GM21526 (cell line): ENCODE results near the gene TUT7.
A peak's percentile ranks its signal among the peaks of the same experiment; 100 is the strongest.
"Not testable (repeated sequence)": the region's sequence is repeated elsewhere in the genome, so short reads cannot be mapped to it uniquely, and the experiment has no call there.

Experiments used
- ATAC-seq: cut with Tn5 transposase; IDR thresholded peaks from one replicate; pipeline ENCODE4 v1.9.1; 2021; ENCODE audit warnings: moderate library complexity; ENCODE audit not compliant: unreplicated experiment, low FRiP score

The TUT7 gene, protein sequence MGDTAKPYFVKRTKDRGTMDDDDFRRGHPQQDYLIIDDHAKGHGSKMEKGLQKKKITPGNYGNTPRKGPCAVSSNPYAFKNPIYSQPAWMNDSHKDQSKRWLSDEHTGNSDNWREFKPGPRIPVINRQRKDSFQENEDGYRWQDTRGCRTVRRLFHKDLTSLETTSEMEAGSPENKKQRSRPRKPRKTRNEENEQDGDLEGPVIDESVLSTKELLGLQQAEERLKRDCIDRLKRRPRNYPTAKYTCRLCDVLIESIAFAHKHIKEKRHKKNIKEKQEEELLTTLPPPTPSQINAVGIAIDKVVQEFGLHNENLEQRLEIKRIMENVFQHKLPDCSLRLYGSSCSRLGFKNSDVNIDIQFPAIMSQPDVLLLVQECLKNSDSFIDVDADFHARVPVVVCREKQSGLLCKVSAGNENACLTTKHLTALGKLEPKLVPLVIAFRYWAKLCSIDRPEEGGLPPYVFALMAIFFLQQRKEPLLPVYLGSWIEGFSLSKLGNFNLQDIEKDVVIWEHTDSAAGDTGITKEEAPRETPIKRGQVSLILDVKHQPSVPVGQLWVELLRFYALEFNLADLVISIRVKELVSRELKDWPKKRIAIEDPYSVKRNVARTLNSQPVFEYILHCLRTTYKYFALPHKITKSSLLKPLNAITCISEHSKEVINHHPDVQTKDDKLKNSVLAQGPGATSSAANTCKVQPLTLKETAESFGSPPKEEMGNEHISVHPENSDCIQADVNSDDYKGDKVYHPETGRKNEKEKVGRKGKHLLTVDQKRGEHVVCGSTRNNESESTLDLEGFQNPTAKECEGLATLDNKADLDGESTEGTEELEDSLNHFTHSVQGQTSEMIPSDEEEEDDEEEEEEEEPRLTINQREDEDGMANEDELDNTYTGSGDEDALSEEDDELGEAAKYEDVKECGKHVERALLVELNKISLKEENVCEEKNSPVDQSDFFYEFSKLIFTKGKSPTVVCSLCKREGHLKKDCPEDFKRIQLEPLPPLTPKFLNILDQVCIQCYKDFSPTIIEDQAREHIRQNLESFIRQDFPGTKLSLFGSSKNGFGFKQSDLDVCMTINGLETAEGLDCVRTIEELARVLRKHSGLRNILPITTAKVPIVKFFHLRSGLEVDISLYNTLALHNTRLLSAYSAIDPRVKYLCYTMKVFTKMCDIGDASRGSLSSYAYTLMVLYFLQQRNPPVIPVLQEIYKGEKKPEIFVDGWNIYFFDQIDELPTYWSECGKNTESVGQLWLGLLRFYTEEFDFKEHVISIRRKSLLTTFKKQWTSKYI (N-terminal part only)

DNA sequence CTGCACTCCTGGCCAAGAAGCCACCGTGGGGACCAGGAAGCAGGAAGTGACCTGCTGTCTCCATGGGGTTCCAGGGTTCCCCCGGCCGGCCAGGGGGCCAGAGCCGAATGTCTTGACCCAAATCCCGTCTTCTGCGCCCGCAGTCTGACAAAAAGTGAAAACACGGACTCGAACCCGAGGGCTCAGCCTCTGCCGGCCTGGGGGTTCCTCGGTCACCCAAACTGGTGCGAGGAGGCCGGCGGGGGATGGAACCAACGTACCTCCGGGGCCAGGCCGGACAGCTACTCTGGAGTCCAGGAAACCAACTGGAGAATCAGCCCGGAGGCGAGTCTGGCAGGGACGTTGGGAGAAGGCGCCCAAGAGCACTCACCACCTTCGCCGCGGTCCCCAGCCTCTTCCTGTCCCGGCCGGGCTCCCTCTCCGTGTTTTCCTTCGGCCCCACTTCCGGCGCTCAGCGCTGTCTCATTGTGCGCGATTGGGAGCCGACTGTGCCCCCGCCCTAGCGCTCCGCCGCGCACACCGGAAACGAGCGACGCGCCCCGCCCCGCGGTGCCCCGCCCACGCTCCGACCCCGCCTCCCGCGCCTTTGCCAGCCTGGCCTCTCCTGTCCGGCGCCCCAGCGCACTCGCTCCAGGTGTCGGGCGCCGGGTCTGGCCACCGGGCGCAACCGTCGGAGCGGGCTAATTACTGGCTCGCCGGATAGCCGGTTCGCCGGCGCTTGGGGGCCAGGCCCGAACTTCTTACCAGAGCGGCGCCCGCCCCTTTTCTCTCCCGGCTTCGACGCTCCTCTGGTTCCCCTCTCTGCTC lies at the start of gene TUT7:
TSS of gene TUT7 (minus strand) at position 400 of the 807 bp plus-strand sequence. CDS start 1,211 bp downstream, outside the sequence.
- ATAC-seq: peak; percentile 75

DNA sequence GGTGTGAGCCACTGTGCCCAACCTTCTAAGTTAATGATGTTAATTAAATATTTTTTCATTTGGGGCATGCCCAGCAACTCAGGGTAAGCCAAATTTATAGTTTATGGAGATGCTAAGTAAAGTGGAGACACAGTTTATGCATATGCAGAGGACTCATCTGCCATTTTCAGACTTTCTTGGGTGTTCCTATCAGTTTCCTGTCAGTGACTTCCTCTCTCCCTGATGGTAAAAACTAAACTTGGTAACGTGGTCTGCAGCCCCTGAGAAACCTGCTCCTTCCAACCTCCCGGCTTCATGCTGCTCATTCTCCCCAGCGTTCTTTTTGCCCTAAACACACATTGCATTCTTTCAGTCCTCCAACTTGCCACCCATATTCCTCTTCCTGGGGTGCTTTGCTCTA lies 48.4 kb upstream of the TUT7 start:
- no peak for ATAC-seq

DNA sequence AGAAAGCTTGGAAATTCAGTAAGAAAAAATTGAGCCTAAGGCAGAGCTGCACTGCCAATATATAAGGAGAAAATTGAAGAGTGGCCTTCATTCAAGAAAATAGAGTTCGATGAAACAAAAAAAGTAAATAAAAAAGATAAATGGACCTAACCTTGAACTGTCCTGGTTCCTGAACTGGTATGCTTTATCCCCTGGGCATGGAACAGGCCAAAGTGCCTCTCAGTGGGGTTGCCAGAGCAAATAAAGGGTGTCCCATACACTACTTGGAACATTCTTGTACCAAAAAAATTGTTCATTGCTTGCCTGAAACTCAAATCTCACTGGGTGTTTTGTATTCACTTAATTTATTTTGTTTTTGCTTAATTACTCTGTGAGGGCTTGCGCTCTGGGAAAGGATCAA lies 42.2 kb upstream of the TUT7 start:
- no peak for ATAC-seq

DNA sequence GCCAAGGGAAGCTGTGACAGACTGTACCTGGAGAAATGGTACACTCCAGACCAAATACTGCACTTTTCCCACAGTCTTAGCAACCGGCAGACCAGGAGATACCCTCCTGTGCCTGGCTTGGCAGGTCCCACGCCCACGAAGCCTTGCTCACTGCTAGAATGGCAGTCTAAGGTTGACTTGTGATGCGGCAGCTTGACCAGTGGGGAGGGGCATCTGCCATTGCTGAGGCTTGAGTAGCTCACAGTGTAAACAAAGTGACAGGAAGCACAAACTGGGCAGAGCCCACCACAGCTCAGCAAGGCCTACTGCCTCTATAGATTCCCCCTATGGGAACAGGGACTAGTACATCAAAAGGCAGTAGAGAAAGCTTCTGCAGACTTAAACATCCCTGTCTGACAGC lies 36.0 kb upstream of the TUT7 start:
- not testable (repeated sequence) for ATAC-seq

DNA sequence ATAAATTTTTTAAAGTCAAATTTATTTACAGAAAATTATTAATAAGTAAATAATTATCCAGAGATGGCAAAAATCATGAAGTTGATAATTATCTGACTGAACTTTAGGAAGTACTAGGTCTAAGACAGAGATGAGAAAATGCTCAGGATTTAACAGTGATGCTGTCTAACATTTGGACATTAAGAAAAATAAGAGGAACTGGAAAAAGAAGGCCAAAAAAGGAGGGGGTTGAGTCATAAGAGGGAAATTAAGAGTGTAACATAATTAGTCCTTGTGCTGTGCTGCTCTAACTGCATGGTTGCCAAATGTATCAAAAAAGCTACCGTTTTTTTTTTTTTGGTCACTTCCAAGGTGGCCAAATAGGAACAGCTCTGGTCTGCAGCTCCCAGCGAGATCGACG lies 35.4 kb upstream of the TUT7 start:
- no peak for ATAC-seq

DNA sequence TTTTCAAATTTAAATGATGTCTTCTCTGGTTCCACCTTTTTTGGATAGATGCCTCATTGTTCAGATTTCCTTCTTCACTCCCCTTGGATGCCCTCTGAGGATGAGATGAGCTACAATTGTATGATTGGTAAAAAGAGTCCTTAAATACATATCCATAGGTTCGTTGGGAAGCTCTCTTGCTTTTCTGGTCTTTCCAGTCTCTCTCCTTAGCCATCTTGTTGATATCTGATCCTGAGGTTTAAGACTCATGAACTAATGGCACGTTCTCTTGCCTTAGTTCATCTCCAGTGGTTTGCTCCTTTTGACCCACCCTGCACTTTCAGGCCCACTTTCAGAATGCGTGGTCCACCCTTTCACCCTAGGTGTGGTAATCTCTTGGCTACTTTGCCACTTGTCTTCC lies 33.2 kb upstream of the TUT7 start:
- no peak for ATAC-seq

DNA sequence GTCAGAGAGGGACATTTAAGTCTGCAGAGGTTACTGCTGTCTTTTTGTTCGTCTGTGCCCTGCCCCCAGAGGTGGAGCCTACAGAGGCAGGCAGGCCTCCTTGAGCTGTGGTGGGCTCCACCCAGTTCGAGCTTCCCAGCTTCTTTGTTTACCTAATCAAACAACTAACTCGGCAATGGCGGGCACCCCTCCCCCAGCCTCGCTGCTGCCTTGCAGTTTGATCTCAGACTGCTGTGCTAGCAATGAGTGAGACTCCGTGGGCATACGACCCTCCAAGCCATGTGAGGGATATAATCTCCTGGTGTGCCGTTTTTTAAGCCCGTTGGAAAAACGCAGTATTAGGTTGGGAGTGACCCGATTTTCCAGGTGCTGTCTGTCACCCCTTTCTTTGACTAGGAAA lies 28.8 kb upstream of the TUT7 start:
- not testable (repeated sequence) for ATAC-seq

DNA sequence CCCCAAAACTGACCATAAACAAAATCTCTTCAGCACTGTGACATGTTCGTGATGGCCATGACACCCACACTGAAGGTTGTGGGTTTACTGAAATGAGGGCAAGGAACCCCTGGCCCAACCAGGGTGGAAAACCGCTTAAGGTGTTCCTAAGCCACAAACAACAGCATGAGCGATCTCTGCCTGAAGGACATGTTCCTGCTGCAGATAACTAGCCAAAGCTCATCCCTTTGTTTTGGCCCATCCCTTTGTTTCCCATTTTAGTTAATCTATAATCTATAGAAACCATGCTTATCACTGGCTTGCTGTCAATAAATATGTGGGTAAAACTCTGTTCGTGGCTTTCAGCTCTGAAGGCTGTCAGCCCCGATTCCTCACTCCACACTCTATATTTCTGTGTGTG lies 21.8 kb upstream of the TUT7 start:
- no peak for ATAC-seq

DNA sequence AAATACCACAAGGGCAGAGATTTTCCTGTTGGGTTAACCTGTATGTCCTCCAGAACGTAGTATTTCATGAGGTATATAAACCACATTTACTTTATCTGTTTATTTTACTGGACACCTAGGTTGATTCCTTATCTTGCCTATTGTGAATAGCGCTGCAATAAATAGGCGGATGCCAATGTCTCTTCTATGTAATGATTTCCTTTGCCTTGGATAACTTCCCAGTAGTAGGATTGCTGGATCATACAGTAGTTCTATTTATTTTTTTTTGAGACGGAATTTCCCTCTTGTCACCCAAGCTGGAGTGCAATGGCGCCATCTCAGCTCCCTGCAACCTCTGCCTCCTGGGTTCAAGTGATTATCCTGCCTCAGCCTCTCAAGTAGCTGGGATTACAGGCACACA lies 15.6 kb upstream of the TUT7 start:
- no peak for ATAC-seq

DNA sequence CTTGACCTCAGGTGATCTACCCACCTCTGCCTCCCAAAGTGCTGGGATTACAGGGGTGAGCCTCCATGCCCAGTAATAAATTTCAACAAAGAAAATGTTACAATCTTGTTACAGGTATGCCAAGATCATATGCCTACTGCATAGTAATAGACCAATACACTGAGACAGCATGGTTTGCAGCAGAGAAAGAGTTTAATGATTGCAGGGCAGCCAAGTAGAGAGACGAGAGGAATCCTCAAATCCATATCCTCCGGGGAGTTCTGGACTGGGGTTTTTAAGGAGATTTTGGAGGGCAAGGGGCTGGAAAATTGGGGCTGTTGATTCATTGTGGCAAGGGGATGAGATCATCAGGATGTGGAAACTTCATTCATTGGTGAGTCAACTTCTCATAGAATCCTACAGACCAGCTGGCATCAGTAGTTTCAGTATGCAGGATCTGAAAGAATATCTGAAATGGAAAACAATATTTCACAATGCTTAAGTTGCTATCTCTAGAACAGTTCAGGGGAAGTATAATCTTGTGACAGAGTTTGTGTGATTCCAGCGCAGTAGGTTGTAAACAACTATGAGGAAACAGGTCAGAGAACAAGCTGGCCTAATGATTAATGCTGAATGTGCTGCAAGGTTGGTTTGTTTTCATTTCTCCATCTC lies 14.8 kb upstream of the TUT7 start:
- ATAC-seq: no peak

DNA sequence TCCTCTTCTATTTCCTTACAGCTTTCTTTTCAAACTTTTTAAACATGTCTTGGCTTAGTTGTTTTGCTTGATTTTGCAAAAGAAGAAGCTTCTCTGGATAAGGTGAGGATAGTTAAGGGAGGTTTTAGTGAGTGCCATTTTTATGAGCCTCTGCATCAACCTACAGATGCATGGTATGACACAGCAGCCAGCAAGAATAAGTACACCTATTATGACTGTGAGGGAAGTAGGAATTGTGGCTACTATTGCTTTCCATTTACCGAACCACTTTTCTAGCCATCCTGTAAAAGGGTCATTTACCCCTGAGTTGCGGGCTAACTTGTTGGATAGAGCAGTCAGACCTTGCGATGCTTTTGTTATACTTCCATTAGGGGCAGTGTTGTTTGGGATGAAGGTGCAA lies 7.0 kb upstream of the TUT7 start:
- no peak for ATAC-seq

DNA sequence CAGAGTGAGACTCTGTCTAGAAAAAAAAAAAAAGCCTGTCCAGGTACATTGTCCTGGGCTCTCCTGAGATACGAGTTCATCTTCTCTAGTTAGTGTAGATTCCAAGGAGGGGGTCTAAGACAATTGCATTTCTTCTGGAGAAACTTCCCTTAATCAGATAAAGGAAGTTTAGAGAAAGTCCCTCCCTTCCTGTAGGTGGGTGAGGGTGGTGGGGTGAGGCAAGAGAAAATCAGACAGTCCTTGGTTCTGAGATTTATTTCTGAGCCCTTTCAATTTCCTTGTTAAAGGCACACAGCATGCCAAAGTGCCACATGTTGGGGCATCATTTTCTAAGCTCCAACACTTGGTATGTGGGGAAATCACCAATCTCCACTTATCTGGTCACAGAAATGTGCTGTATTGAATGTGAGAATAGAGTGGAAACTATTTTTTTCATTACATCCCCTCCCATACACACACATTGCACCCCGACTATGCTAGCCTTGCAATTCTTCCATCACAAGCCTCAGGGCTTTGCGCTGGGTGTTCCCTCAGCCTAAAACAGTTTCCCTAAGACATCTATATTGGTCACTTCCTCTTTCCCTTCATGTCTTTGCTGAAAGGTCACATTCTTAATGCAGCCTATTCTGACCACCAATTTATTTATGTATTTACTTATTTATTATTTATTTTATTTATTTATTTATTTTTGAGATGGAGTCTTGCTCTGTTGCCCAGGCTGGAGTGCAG lies 5.1 kb upstream of the TUT7 start:
- no peak for ATAC-seq

DNA sequence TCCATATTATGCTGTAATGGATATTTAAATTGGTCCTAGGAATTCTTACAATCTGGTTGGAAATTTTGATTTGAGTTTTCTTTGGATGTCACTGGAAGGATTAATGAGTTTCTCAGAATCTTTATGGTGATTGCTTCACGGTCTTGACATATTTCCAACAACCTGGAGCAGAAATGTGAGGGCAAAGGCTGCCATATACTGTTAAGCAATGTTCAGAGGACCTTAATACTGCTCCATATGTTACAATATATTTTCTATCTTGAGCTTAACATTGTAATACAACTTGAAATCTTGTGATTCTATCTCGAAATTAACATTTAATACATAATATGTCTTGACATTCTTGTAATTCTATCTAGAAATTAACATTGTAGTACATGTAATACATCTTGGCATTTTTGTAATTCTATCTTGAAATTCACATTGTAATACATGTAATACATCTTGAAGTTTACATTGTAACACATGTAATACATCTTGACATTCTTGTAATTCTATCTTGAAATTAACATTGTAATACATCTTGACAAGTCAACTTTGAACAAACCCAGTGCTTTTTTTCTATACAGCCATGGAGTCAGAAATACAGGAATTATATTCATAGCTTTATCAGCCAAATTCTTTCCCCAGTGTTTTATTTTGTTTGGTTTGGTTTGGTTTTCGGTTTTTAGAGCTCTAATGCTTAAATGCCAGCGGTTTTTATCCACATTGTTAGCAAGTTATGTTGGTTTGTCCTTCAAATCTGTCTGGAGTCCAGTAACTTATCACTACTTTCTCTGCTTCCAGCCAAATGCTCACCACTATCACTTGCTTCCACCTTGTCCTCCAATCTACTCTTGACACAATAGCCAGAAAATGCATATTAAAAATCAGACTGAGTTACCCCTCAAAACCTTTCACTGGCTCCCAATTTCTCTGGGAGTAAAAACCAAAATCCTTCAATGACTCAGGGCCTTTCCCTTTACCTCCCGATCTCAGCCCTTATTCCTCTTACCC lies 3.0 kb upstream of the TUT7 start:
- ATAC-seq: no peak

DNA sequence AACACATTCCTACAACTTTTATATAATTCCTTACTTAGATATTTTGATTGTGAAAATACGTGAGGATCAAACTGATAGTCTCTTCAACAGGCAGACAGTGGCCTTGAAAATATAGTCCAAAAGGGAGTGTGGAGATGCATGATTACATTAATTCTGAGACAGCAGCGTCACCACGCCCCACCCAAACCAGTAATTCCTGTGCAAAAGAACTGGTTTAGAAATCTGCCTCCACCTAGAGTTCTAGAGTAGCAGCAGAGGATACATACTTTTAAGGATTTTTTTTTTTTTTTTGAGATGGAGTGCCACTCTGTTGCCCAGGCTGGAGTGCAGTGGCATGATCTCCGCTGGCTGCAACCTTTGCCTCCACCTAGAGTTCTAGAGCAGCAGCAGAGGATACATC lies 1.6 kb upstream of the TUT7 start:
- no peak for ATAC-seq

DNA sequence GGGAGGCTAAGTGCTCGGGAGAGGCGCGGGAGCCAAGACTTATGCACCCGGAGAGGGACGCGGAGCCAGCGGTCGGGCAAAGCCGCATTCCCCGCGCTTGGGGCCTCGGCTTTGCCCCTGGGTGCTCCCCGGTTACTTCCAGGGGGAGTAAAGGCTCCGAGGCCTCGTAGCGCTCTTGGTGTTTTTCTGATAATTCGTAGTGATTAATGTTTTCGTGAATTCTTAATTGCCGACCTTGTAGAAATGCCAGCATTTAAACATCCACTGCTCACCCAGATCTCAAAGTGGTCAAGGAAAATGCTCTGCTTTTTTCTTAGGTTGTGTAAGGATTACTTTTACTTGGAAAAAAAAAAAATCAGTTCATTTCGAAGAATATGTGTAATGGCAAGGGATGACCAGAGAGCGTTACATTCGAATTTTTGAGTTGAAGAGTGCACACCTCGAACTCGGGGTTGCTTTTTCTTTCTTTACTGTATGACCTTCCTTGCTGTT lies 654 bp upstream of the TUT7 start:
- ATAC-seq: no peak

DNA sequence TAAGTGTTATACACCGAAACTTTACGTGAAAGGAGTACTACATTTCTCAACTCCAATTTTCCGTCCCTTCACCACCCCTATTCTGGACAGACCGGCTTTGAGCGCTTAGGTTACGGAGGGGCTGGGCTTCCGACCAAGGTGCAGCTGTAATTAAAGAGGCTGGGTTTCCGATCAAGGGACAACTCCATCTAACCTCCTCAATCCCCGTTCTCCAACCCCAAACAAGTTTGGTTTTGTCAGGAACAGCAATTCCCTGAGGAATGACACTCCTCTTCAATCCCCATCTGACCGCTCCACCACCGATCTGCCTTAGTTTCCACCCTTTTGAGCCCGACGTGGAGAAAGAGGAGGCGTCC lies 577 bp downstream of the TUT7 start:
- no peak for ATAC-seq

DNA sequence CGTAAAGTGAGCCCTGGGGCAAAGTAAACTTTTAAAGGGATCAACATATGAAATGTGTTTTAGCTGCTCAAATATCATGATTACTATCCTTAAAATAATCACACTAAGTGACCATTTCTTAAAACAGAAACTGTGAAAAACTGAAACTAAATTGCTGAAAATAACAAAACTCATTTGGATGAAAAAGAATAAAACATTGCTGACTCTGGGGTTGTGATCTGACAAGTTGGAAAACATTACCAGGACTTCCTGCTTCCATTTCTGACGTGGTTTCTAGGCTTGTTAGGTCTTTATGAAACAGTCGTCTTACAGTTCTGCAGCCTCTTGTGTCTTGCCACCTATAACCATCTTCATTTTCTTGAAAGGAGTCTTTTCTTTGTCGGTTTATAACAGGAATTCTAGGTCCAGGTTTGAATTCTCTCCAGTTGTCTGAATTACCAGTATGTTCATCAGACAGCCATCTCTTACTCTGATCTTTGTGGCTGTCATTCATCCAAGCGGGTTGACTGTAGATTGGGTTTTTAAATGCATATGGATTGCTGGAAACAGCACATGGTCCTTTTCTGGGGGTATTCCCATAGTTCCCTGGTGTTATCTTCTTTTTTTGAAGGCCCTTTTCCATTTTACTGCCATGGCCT lies 1.7 kb downstream of the TUT7 start:
- ATAC-seq: no peak
